Hippocampal formation (tissue), 2 donors: Measurements from ENCODE around the gene QSOX1.

ENCODE experiments used
- DNase-seq, 2 donors: peaks; one replicate each; lab custom pipeline; 2025; lab: John Stamatoyannopoulos, UW

QSOX1 gene

GRCh38 chr1:180151508-180151907 lies 3.2 kb upstream of the QSOX1 start:
- no peak for DNase-seq

GRCh38 chr1:180152588-180152987 lies 2.1 kb upstream of the QSOX1 start:
- no peak for DNase-seq

- no peak for DNase-seq
These were observed 1.6 kb upstream of the QSOX1 start for GRCh38 chr1:180153032-180153431.

GRCh38 chr1:180154003-180154324 lies 705 bp upstream of the QSOX1 start:
- DNase-seq: no peak

GRCh38 chr1:180155182-180155682 lies 563 bp downstream of the QSOX1 start:
- no peak for DNase-seq

- no peak for DNase-seq
These were observed 1.5 kb downstream of the QSOX1 start for GRCh38 chr1:180156201-180156600.

- no peak for DNase-seq
These were observed 2.0 kb downstream of the QSOX1 start for GRCh38 chr1:180156631-180157091.

GRCh38 chr1:180157108-180157507 lies 2.4 kb downstream of the QSOX1 start:
- DNase-seq: no peak

- DNase-seq: no peak
These were observed 2.9 kb downstream of the QSOX1 start for GRCh38 chr1:180157576-180158057.

- DNase-seq: no peak
These were observed 3.8 kb downstream of the QSOX1 start for GRCh38 chr1:180158149-180159147.

GRCh38 chr1:180160357-180160756 lies 5.7 kb downstream of the QSOX1 start:
- DNase-seq: no peak

- DNase-seq: no peak
These were observed 8.4 kb downstream of the QSOX1 start for GRCh38 chr1:180163041-180163440.

- no peak for DNase-seq
These were observed 10.4 kb downstream of the QSOX1 start for GRCh38 chr1:180165096-180165495.

- DNase-seq: no peak
These were observed 11.1 kb downstream of the QSOX1 start for GRCh38 chr1:180165509-180166435.

- DNase-seq: no peak
These were observed 11.7 kb downstream of the QSOX1 start for GRCh38 chr1:180166436-180166800.

GRCh38 chr1:180167021-180167701 lies 12.5 kb downstream of the QSOX1 start:
- DNase-seq: no peak

- DNase-seq: no peak
These were observed 13.2 kb downstream of the QSOX1 start for GRCh38 chr1:180167721-180168467.

GRCh38 chr1:180168786-180169639 lies 14.3 kb downstream of the QSOX1 start:
- DNase-seq: no peak

GRCh38 chr1:180169640-180170195 lies 15.0 kb downstream of the QSOX1 start:
- no peak for DNase-seq
